Neural progenitor cell (in vitro differentiated cells): Measurements from ENCODE around the gene IFT122.
"Not testable (repeated sequence)": the region's sequence is repeated elsewhere in the genome, so short reads cannot be mapped to it uniquely, and the experiment has no call there.

ENCODE experiments used
- EZH2 ChIP-seq: fragments of 200-600 bp; sonication (generic); IDR thresholded peaks from 2 replicates; pipeline ENCODE4 v1.6.1; 2017; ENCODE audit warnings: antibody characterized with exemption, mild to moderate bottlenecking, moderate library complexity
- EZH2phosphoT487 ChIP-seq: fragments of 200-600 bp; sonication (generic); IDR thresholded peaks from 2 replicates; pipeline ENCODE4 v1.6.1; 2017; ENCODE audit warnings: antibody characterized with exemption
- TF ChIP-seq, protein P1 (sequence below): fragments of 200-600 bp; sonication (generic); IDR thresholded peaks from 2 replicates; pipeline ENCODE4 v1.5.1; 2017; ENCODE audit warnings: antibody characterized with exemption, mild to moderate bottlenecking

DNA sequence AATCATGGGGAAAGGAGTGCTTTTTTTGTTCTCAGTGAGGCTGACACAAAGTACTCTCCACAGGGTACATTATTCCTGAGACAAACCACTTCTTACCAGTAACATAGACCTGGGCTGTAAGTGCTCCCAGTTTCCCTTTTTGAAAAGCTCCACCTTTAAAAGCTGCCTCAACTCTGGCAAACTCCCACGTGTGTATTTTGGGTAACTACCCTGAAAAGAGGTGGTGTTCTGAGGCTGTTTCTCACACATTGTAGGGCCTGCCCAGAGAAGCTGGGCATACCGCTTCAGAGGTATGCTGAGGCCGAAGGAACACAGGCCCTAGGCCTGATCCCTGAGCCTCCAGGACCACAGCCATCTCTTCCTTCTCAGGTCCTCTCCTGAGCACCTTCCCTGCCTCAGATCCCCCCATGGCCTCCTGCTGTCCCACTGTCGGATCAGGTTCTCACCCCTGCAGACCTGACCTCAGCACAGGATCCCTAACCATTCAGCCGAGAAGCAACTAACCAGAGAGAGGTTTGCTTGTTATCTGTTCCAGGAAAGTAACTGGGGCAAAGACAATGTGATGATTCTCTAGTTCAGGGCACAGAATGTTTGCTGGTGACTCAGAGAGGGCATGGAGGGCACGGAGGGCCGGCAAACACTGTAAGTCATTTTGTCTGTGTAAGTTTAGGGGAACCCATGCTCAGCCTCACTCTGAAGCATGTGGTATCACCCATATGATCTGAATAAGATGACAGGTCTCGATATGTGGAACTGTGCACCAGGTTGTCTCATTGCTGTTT is 47.7 kb upstream of the IFT122 start:
- TF ChIP-seq, protein P1, sequence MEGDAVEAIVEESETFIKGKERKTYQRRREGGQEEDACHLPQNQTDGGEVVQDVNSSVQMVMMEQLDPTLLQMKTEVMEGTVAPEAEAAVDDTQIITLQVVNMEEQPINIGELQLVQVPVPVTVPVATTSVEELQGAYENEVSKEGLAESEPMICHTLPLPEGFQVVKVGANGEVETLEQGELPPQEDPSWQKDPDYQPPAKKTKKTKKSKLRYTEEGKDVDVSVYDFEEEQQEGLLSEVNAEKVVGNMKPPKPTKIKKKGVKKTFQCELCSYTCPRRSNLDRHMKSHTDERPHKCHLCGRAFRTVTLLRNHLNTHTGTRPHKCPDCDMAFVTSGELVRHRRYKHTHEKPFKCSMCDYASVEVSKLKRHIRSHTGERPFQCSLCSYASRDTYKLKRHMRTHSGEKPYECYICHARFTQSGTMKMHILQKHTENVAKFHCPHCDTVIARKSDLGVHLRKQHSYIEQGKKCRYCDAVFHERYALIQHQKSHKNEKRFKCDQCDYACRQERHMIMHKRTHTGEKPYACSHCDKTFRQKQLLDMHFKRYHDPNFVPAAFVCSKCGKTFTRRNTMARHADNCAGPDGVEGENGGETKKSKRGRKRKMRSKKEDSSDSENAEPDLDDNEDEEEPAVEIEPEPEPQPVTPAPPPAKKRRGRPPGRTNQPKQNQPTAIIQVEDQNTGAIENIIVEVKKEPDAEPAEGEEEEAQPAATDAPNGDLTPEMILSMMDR: not testable (repeated sequence)
- TF ChIP-seq EZH2, EZH2phosphoT487: not testable (repeated sequence)
